Measurements from ENCODE around the gene ZNF584. TPM values are rescaled to one million over a fixed set of nuclear protein-coding genes. Genes with fewer than 3 reads are reported as not detected.
"Not testable (repeated sequence)": the region's sequence is repeated elsewhere in the genome, so short reads cannot be mapped to it uniquely, and the experiment has no call there.

Gene ZNF584
- total RNA-seq, 2 donors from 2014 or later, result 8.4 to 18.5 TPM

DNA sequence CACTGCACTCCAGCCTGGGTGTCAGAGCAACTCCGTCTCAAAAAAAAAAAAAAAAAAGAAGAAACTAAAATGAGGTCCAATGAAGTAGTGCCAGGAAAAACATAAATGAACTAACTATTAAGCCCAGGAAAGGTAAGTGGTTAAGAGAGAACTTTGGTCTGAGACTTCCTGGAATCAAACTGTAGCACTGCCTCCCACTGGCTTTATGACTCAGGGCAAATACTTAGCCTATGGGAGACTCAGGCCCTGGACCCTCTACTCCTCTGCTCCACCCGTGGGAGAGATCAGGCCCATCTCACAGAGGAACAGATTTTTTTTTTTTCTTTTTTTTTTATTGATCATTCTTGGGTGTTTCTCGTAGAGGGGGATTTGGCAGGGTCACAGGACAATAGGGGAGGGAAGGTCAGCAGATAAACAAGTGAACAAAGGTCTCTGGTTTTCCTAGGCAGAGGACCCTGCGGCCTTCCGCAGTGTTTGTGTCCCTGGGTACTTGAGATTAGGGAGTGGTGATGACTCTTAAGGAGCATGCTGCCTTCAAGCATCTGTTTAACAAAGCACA is 4.5 kb upstream of the ZNF584 start:
- H3K4me3 Mint-ChIP-seq; H3K36me3 Mint-ChIP-seq; H3K9me3 Mint-ChIP-seq; ATAC-seq; H3K27ac Mint-ChIP-seq; H3K27me3 Mint-ChIP-seq; DNase-seq (ENCODE audit: low spot score): not testable (repeated sequence)
- H3K4me1 Mint-ChIP-seq (ENCODE audit: low read depth in 2 of 2), result peaks cover 32 to 34% of the 10 kb centered on the region in 2 donors

DNA sequence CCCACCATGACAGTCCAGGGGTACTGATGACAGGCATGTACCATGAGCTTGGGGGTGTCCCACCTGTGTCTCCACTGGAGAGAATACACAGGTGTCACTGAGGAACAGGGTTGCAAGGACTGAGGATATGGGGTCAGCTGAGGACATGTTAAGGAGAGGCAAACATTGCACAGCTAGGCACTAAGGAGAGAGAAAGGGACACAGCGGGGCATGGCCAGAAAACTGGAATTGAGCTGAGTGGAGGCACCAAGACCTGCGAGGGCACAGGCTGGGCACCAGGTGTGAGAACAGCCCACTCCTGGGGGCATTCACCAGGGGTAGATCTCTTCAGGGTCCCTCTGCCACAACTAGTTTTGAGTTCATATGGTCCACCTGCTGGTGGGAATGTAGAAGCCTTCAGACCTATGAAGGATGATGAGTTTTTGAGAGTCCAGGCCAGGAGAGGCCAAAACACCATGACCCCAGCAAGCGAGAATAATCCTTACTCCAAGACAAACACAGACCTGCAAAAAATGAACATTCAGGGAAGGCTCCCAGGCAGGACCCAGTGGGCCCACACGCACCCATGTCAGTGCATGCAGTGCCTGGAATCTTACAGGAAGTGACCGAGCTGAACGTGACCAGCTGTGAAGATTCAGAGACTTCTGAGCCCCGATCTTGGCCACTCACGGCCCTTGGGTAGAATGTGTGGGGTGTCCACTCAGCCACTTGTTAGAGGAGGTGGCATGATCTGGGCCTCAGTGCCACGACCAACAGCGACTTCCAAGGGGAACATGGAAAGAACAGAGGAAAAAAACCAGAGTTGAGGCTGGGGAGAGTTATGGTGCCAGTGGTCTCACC is 1.4 kb upstream of the ZNF584 start:
- Mint-ChIP-seq H3K27me3 (no peaks in the 10 kb centered on the region), H3K4me3 (peak overlapping the region; percentile 96), H3K4me1 (ENCODE audit: low read depth in 2 of 2) (peaks cover 31 to 32% of the 10 kb centered on the region in 2 donors), H3K36me3 (no peaks in the 10 kb centered on the region), H3K9me3 (no peaks in the 10 kb centered on the region), H3K27ac (peak overlapping the region; percentile 82 to 93)
- DNase-seq (ENCODE audit: low spot score) (no peak), ATAC-seq (no peak)

DNA sequence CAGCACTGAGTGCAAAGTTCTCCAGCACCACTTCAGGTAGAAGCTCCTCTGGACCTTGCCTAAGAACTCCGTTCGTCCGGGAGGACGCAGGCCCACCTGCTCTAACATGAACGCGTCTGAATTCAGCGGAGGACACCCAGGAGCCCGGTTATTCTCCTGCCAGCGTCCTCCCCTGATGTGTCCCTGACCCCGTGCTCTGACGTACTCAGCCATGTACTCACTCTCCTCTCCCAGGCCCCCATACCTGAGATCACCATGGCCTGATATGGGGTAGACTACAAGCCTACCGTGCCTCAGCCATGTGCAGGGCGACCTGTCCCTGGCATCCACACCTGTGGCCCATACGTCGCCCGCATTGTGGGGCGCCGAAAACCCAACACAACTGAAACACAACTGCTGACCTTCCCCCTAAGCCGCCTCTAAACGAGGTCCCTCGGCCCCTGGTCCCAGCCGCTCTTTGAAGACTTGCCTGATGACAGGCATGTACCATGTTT is 744 bp upstream of the ZNF584 start:
- peaks cover 31 to 32% of the 10 kb centered on the region in 2 donors for H3K4me1 Mint-ChIP-seq (ENCODE audit: low read depth in 2 of 2)
- DNase-seq (ENCODE audit: low spot score) (no peak), ATAC-seq (no peak)
- H3K9me3 Mint-ChIP-seq, result no peaks in the 10 kb centered on the region
- H3K36me3 Mint-ChIP-seq, result peaks cover under 1% of the 10 kb centered on the region
- H3K4me3 Mint-ChIP-seq, result peak overlapping the region; percentile 96
- H3K27ac Mint-ChIP-seq, result peak overlapping the region; percentile 82 to 93
- H3K27me3 Mint-ChIP-seq, result no peaks in the 10 kb centered on the region

DNA sequence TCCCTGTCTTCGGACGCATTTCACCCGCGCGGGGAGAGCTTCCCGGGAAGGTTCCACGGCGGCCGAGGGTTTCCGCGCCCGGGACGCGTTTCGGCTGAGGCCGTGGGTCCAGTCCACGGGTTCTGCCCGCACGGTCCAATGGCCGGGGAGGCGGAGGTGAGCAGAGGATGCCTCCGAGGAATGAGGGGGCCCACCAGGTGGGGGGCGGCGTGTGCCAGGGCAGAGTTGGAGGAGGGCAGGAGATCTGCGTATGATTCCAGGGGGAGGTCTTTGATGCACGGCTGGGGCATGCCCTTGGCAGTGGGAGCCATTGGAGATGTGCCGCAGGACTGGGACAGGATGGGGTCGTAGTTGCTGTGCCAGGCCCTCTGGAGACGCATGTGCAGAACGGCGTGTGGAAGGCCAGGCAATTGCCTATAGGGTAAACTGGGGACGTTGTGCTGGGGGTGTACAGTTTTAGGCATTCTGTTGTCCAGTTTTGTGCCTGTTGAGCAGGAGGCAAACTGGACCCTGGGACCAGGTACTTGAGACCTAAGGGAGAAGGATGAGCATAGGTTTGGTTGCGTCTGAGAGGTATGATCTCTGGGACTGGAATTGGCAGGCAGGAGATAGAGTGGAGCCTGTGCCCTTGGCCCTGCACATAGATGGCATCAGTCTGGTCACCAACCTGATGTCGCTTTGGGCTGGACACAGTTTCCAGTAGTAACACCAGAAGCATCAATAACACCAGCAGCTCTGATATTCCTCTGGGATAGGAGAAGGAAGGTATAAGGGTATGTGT is 751 bp downstream of the ZNF584 start:
- H3K27ac Mint-ChIP-seq, result peak overlapping the region; percentile 82 to 93

DNA sequence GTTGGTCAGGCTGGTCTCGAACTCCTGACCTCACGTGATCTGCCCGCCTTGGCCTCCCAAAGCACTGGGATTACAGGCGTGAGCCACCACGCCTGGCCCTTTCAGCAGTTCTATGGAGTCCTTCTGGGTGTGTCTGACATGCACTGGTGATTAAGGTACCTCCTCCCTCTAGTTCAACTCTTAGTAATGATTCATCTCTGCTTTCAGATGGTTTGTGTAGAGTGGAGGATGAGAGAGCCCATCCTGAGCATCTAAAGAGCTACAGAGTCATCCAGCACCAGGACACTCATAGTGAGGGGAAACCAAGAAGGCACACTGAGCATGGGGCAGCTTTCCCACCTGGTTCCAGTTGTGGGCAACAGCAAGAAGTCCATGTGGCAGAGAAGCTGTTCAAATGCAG is 8.2 kb downstream of the ZNF584 start:
- no peak overlapping the region for H3K27ac Mint-ChIP-seq
- ATAC-seq, result no peak
- DNase-seq (ENCODE audit: low spot score), result no peak
- H3K4me1 Mint-ChIP-seq (ENCODE audit: low read depth in 2 of 2), result no peaks in the 10 kb centered on the region
- no peak overlapping the region for H3K4me3 Mint-ChIP-seq
- H3K27me3 Mint-ChIP-seq, result no peaks in the 10 kb centered on the region
- no peaks in the 10 kb centered on the region for H3K9me3 Mint-ChIP-seq
- peaks cover 34% of the 10 kb centered on the region for H3K36me3 Mint-ChIP-seq

More for the DNA sequence above, 751 bp downstream of the ZNF584 start:
- DNase-seq (ENCODE audit: low spot score) (no peak), ATAC-seq (peak in 1 of 2 donors; percentile 31)
- Mint-ChIP-seq H3K4me1 (ENCODE audit: low read depth in 2 of 2) (peaks cover 31 to 32% of the 10 kb centered on the region in 2 donors), H3K4me3 (peak overlapping the region; percentile 96), H3K27me3 (no peaks in the 10 kb centered on the region), H3K9me3 (no peaks in the 10 kb centered on the region), H3K36me3 (peaks cover 5% of the 10 kb centered on the region)

DNA sequence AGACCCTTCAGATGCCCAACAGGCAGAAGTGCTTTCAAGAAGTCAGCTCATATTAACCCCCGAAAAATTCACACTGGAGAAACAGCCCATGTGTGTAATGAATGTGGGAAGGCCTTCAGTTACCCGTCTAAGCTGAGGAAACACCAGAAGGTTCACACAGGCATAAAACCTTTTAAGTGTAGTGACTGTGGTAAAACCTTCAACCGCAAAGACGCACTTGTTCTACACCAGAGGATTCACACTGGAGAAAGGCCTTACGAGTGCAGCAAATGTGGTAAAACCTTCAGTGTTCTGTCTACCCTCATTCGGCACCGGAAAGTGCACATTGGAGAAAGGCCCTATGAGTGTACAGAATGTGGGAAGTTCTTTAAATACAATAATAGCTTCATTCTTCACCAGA is 8.6 kb downstream of the ZNF584 start:
- H3K9me3 Mint-ChIP-seq, result no peaks in the 10 kb centered on the region
- no peak for DNase-seq (ENCODE audit: low spot score)
- H3K36me3 Mint-ChIP-seq, result peaks cover 36% of the 10 kb centered on the region

DNA sequence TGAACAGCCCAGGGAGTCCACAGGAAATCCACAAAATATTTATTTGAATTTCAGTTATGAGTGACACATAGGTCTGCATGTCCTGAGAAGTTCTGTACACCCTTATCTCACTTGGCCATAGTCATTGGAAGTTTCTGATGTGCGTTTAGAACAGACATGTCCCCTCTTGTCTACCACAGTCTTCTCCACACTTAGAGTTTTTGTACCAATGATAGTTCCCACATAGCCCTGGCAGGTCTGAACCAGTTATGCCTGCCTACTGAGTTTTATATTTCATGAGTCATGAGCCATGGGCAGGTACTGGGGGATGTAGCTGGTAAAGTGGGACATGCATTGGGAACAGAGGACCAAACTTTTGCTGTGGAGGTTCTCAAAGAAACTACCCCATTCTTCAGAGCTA is 20.2 kb downstream of the ZNF584 start:
- Mint-ChIP-seq H3K27me3 (no peaks in the 10 kb centered on the region), H3K36me3 (peaks cover 26% of the 10 kb centered on the region), H3K4me1 (ENCODE audit: low read depth in 2 of 2) (no peaks in the 10 kb centered on the region), H3K27ac (no peak overlapping the region), H3K9me3 (peaks cover 12% of the 10 kb centered on the region), H3K4me3 (no peak overlapping the region)
- DNase-seq (ENCODE audit: low spot score) (no peak), ATAC-seq (no peak)

More for the DNA sequence above, 8.6 kb downstream of the ZNF584 start:
- Mint-ChIP-seq H3K27me3 (no peaks in the 10 kb centered on the region), H3K4me1 (ENCODE audit: low read depth in 2 of 2) (no peaks in the 10 kb centered on the region), H3K27ac (no peak overlapping the region), H3K4me3 (no peak overlapping the region)
- ATAC-seq, result no peak

DNA sequence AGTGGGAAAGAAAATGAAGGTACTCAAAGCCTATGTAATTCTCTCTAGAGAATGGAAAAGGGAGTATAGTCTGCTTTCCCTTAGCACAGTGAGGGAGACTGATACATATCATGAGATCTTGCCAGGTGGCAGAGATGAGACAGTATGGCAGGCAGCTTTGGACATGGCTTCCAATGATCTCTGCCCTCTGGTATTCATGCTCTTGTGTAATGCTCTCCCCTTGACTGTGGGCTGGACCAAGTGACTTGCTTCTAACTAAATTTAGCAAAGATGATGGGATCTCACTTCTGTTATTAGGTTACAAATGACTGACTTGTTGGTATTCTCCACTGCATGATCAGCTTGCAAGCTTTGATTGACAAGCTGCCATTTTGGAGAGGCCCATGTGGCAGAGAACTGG is 21.3 kb downstream of the ZNF584 start:
- ATAC-seq (no peak), DNase-seq (ENCODE audit: low spot score) (no peak)
- Mint-ChIP-seq H3K36me3 (peaks cover 37% of the 10 kb centered on the region), H3K27ac (no peak overlapping the region), H3K4me3 (no peak overlapping the region), H3K27me3 (no peaks in the 10 kb centered on the region), H3K9me3 (peaks cover 12% of the 10 kb centered on the region), H3K4me1 (ENCODE audit: low read depth in 2 of 2) (no peaks in the 10 kb centered on the region)

DNA sequence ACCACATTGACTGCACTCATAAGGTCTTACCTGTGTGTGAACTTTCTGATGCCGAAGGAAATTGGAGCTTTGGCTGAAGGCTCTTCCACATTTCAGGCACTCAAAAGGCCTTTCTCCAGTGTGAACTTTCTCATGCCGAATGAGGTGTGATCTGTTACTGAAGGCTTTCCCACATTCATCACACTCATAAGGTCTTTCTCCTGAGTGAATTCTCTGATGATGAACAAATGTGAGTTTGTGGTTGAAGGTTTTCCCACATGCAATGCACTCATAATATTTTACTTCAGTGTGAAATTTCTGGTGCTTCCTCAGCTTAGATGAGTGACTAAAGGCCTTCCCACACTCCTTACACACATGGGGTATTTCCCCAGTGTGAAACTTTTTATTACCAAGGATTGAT is 25.8 kb downstream of the ZNF584 start:
- H3K9me3 Mint-ChIP-seq, result peaks cover 22% of the 10 kb centered on the region
- H3K36me3 Mint-ChIP-seq, result peaks cover 74% of the 10 kb centered on the region
- H3K4me3 Mint-ChIP-seq, result no peak overlapping the region
- peaks cover 7 to 10% of the 10 kb centered on the region in 2 donors for H3K4me1 Mint-ChIP-seq (ENCODE audit: low read depth in 2 of 2)
- DNase-seq (ENCODE audit: low spot score) (no peak), ATAC-seq (no peak)
- H3K27ac Mint-ChIP-seq, result no peak overlapping the region
- H3K27me3 Mint-ChIP-seq, result no peaks in the 10 kb centered on the region

DNA sequence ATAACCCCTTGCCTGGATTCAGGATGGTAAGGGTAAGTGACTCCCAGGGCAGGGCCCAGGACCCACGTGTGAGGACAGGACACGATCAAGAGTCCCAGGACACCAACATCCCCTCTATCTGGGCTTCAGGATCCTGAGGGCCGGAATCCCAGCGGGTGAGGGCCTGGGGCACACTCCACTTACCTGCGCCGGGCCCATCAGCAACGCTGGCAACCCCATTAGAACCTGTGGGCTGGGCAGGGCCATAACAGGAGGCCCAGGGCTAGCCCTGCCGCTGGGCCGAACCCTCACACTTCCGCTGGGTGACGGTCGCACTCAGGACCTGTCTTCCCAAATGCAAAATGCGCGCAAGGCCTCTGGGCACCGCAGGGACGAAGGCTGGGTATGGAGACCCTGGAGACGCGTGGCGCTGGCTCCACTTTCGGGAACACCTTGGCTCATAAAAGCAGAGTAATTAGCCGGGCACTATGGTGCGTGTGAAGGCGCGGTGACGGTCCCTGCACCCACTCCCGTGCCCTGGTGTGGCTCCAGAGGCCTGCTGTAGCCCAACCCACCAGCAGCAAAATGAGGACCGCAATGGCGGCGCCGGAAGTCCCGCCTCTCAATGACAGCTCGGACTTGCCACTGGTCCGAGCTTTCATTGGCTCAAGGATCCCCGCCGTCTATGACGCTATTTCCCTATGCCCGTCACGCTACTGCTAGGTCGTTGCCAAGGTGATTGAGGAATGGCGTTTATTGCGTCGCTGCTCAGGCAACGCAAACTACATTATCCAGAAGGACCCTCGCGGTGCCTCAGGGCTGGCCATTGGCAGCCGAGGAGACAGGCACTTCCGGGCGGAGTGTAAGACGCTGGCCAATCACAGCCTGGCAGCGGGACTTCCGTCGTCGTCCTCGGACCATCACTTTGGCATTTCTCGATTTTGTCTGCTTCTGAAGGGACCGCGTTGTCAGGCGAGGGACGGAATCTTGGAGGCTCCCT is 31.4 kb downstream of the ZNF584 start, which contains the start of gene ZNF132:
Gene ZNF132, minus strand, starts transcription at position 578 of the 979 bp plus-strand sequence. Its CDS starts 332 bp downstream, at position 246.
- H3K36me3 Mint-ChIP-seq, result peaks cover 59% of the 10 kb centered on the region

DNA sequence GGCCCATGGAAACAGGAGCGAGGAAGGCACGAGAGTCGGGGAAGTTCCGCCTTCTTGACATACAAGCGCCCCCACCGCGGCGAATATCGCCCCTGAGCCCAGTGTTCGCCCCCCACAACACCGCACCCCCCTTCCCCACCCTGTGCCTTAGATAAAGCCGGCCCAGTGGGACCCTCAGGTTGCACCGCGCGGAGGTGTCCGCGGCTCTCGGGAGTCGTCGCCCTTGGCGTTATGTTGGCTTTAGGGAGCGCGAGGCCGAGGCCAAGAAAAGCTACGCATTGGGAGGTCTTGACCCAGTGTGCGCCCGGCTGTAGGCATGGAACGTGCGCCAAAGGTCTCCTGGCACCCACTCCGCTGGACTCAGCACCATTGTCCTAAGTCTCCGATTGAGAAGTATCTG is 32.1 kb downstream of the ZNF584 start:
- Mint-ChIP-seq H3K27ac (peak overlapping the region; percentile 83 to 85), H3K36me3 (peaks cover 52% of the 10 kb centered on the region), H3K4me3 (peak overlapping the region; percentile 92), H3K9me3 (peaks cover 22% of the 10 kb centered on the region), H3K4me1 (ENCODE audit: low read depth in 2 of 2) (peaks cover 25 to 26% of the 10 kb centered on the region in 2 donors), H3K27me3 (peaks cover 0 to 3% of the 10 kb centered on the region in 2 donors)
- no peak for ATAC-seq
- DNase-seq (ENCODE audit: low spot score), result no peak

More for the DNA sequence above, 31.4 kb downstream of the ZNF584 start, which contains the start of gene ZNF132:
- H3K27me3 Mint-ChIP-seq, result peaks cover 0 to 3% of the 10 kb centered on the region in 2 donors
- ATAC-seq (peak; percentile 99), DNase-seq (ENCODE audit: low spot score) (peak; percentile 98)
- peak within 1 kb of the TSS; percentile 83 to 85 for H3K27ac Mint-ChIP-seq
- peaks cover 22% of the 10 kb centered on the region for H3K9me3 Mint-ChIP-seq
- peaks cover 25 to 26% of the 10 kb centered on the region in 2 donors for H3K4me1 Mint-ChIP-seq (ENCODE audit: low read depth in 2 of 2)
- peak within 1 kb of the TSS; percentile 92 for H3K4me3 Mint-ChIP-seq

DNA sequence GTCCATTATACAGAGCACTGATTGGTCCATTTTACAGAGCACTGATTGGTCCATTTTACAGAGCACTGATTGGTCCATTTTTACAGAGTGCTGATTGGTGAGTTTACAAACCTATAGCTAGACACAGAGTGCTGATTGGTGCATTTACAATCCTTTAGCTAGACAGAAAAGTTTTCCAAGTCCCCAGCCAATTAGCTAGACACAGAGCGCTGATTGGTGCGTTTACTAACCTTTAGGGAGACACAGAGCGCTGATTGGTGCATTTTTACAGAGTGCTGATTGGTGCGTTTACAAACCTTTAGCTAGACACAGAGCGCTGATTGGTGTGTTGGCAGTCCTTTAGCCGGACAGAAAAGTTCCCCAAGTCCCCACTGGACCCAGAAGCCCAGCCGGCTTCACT is 34.5 kb downstream of the ZNF584 start:
- not testable (repeated sequence) for ATAC-seq; DNase-seq (ENCODE audit: low spot score); H3K27me3 Mint-ChIP-seq; H3K4me3 Mint-ChIP-seq; H3K27ac Mint-ChIP-seq
- H3K9me3 Mint-ChIP-seq, result peaks cover 13% of the 10 kb centered on the region
- H3K4me1 Mint-ChIP-seq (ENCODE audit: low read depth in 2 of 2), result peaks cover 23 to 26% of the 10 kb centered on the region in 2 donors
- peaks cover 34% of the 10 kb centered on the region for H3K36me3 Mint-ChIP-seq

Data from natural killer cell treated with Interleukin-12 subunit alpha and Interleukin-12 subunit beta and Interleukin-15 and Interleukin-18, amount 100 ng/mL, for 72 hours (primary cell).